ENCODE results near the gene LCE1C. TPM values are rescaled to one million over a fixed set of nuclear protein-coding genes. Genes with fewer than 3 reads are reported as not detected.

Gene LCE1C
- total RNA-seq, 1 donor from 2014 or later = not detected

- DNase-seq (no peak), ATAC-seq (no peak)
- intact Hi-C loops (cut with micrococcal nuclease) = no loop called here
Measured at GRCh38 chr1:152761609-152762213, 44.7 kb downstream of the LCE1C start.

- no peak for DNase-seq
- intact Hi-C loops (cut with micrococcal nuclease) = no loop called here
- ATAC-seq = no peak
Measured at GRCh38 chr1:152760551-152761190, 45.8 kb downstream of the LCE1C start.

GRCh38 chr1:152759453-152760173 is 46.8 kb downstream of the LCE1C start:
- DNase-seq = no peak

GRCh38 chr1:152758636-152759035 is 47.8 kb downstream of the LCE1C start:
- ATAC-seq (no peak), DNase-seq (no peak)
- intact Hi-C loops (cut with micrococcal nuclease) = no loop called here

More at GRCh38 chr1:152759453-152760173, 46.8 kb downstream of the LCE1C start:
- intact Hi-C loops (cut with micrococcal nuclease) = no loop called here
- ATAC-seq = no peak

GRCh38 chr1:152757747-152758146 is 48.7 kb downstream of the LCE1C start, which contains the start of gene KPRP:
Gene KPRP, plus strand, starts transcription at chr1:152758025. Its CDS starts 1,564 bp downstream, at chr1:152759589.
- intact Hi-C loops (cut with micrococcal nuclease) = no loop called here
- DNase-seq (no peak), ATAC-seq (no peak)

GRCh38 chr1:152756872-152757271 is 49.6 kb downstream of the LCE1C start:
- ATAC-seq (no peak), DNase-seq (no peak)
- intact Hi-C loops (cut with micrococcal nuclease) = no loop called here

Other genes with a start within 250 kb of the LCE1C start
- gene LCE3E, start 239.9 kb downstream of the LCE1C start, total RNA-seq = not detected
- not detected for gene LCE3D, start 226.1 kb downstream of the LCE1C start, total RNA-seq
- not detected for gene LCE3C, start 206.4 kb downstream of the LCE1C start, total RNA-seq
- gene LCE3B, start 192.8 kb downstream of the LCE1C start, total RNA-seq = not detected
- gene LCE3A, start 183.5 kb downstream of the LCE1C start, total RNA-seq = not detected
- gene LCE2D, start 143.3 kb downstream of the LCE1C start, total RNA-seq = not detected
- gene LCE2C, start 131.4 kb downstream of the LCE1C start, total RNA-seq = not detected
- not detected for gene LCE2B, start 120.5 kb downstream of the LCE1C start, total RNA-seq
- gene LCE2A, start 108.3 kb downstream of the LCE1C start, total RNA-seq = not detected
- not detected for gene LCE4A, start 98.5 kb downstream of the LCE1C start, total RNA-seq
- gene KPRP, start 48.6 kb downstream of the LCE1C start, total RNA-seq = not detected
- not detected for gene LCE1F, start 31.5 kb downstream of the LCE1C start, total RNA-seq
- gene LCE1E, start 20.4 kb downstream of the LCE1C start, total RNA-seq = not detected
- not detected for gene LCE1D, start 9.9 kb downstream of the LCE1C start, total RNA-seq
- gene LCE1B, start 5.3 kb upstream of the LCE1C start, total RNA-seq = not detected
- not detected for gene LCE1A, start 20.8 kb upstream of the LCE1C start, total RNA-seq
- not detected for gene LCE6A, start 36.2 kb upstream of the LCE1C start, total RNA-seq
- not detected for gene LCE7A, start 53.3 kb upstream of the LCE1C start, total RNA-seq
- gene SMCP, start 71.7 kb upstream of the LCE1C start, total RNA-seq = not detected
- gene IVL, start 101.9 kb upstream of the LCE1C start, total RNA-seq = not detected
- not detected for gene SPRR5, start 140.6 kb upstream of the LCE1C start, total RNA-seq
- gene SPRR4, start 164.0 kb upstream of the LCE1C start, total RNA-seq = not detected
- not detected for gene SPRR1A, start 177.4 kb upstream of the LCE1C start, total RNA-seq
- not detected for gene SPRR3, start 195.1 kb upstream of the LCE1C start, total RNA-seq
- not detected for gene SPRR1B, start 224.6 kb upstream of the LCE1C start, total RNA-seq
- not detected for gene SPRR2D, start 234.5 kb upstream of the LCE1C start, total RNA-seq